HG03565 (cell line): ENCODE results near the gene ADAM19.

Experiments used
- ATAC-seq: cut with Tn5 transposase; IDR thresholded peaks from one replicate; pipeline ENCODE4 v1.9.1; 2021; ENCODE audit warnings: mild to moderate bottlenecking, moderate library complexity; ENCODE audit not compliant: unreplicated experiment

ADAM19 gene

DNA sequence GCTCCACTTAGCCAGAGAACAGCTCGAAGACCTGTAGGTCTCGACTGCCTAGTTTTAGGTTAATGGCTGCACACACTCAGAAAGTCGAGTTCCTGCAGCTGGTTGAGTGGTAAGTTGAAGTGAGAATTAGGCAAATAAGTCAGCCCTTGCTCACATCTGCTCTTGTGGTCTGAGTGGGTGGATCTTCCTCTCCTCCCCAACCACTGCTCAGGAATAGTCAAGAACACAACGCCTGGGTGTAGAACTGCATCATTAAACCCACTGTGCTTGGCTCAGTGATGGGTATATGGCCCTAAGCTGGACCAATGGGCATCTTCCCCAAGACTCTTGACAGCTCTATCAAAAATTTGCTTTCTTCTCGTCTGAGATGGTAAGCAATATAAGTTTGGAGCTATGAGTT, 20.9 kb upstream of the ADAM19 start:
- peak; percentile 74 for ATAC-seq

GRCh38 chr5:157594675-157595459, 19.3 kb upstream of the ADAM19 start:
- ATAC-seq: no peak

- ATAC-seq: no peak
These were observed 18.7 kb upstream of the ADAM19 start for GRCh38 chr5:157594257-157594656.

DNA sequence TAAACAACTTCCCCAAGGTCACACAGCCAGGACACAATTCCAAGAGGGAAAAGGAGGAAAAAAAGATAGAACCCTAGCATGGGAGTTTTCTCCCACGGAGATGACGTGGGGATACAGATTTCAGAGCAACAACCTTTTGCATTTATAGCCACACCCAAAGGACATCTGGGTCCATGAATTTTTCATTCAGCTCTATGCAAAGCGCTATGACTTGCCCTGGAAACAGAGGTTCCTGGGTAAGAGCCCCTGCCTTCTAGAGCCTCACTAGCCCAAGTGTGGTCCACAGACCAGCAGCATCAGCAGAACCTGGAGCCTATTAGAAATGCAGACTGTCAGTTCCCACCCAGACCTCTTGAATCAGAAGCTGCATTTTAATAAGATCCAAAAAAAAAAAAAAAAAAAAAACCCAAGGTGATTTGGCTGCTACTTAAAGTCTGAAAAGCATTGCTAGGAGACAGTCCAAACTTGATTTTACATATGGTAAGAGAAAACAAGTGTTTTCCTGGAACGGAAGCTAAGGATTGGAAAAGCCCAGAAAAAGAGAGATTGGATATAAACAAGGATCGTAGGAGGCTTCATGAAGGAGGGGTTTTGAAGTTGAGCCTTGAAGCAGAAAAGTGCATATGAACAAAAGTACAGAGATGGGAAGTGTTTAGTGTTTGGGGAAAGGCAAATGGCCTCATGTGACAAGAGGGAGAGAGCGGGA, 17.6 kb upstream of the ADAM19 start:
- ATAC-seq: no peak

DNA sequence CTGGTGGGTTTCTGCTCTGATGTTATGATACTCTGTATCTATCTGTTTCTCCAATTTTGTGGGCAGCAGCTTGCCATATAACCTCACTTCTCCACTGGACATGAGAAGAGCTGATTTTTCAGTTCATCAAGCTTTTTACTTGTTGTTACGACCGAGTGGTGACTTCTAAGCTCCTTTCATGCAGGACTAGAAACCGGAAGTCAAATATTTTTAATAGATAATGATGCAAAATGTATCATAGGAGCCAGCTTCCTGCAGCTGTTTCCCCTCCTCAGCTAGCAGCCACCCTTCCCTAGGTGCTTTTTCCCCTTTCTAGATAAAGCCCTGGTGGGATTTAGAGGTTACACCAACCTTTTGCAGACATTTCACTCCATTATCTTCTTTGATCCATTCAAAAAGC, 17.0 kb upstream of the ADAM19 start:
- ATAC-seq: no peak

DNA sequence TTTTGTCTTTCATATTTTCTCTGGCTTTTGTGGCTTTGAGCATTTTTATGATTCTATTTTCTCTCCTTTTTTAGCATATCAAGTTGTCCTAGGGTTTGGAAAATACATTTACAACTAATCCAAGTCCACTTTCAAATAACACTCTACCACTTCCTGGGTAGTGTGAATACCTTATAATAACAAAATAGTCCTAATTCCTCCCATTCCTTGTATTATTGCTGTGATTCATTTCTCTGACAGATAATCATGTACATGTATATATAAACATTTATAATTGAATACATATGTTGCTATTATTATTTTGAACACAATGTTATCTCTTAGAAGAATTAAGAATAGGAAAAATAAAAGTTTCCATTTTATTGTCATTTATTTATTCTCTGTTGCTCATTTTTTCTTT, 14.9 kb upstream of the ADAM19 start:
- no peak for ATAC-seq

- ATAC-seq: no peak
These were observed 9.1 kb upstream of the ADAM19 start for GRCh38 chr5:157584628-157585027.

- ATAC-seq: peak; percentile 69
These were observed 7.4 kb upstream of the ADAM19 start for GRCh38 chr5:157582731-157583620.

- ATAC-seq: no peak
These were observed 6.3 kb upstream of the ADAM19 start for GRCh38 chr5:157581901-157582300.

- ATAC-seq: no peak
These were observed 2.7 kb upstream of the ADAM19 start for GRCh38 chr5:157578079-157578780.

DNA sequence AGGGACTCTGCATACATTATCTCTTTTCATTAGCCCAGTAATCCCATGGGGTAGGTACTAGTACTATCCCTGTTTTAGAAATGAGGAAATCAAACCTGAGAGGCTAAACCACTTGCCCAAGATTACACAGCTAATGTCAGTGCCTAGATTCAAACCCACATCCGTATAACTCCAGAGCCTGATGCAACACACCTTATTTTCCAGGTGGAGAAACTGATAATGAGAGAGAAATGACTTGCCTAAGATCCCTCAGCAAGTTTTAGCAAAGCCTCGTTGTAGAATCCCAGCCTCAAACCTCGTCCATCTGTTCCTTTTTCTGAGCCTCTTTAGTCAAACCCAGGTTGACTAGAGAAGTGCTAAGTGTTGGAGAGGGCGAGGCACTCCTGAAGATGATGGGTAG, 1.1 kb upstream of the ADAM19 start:
- ATAC-seq: no peak

- no peak for ATAC-seq
These were observed 857 bp downstream of the ADAM19 start for GRCh38 chr5:157574456-157575380.

GRCh38 chr5:157571357-157571827, 4.2 kb downstream of the ADAM19 start:
- peak; percentile 92 for ATAC-seq

DNA sequence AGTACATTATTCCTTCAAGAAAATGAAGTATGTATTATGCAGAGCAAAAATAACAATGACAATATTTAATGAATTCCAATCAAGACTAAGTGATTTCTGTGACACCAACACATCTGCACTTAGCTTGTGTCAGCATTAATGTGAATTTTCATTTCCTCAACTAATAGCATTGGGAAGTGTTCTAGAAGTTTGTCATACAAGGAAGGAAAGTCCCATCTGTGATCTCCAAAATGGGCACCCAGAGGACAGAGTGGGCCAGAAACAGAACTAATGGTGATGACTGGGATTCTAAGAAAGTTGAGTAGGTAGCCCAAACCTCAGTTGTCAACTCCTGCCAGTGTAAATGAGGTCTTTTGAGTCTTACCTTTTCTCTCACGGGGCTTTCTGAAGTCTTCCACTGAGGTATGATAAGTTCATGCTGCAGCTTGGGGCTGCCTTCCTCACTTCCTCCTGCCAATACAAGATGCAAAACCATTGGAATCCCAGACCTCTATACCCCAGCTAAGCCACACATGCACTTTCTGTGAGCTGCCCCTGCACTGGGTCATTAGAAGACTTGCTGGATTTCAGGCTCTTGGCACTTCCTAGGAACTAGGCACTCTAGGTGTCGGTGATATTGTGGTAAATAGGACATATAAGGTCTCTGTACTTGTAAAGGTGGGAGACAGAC, 4.9 kb downstream of the ADAM19 start:
- ATAC-seq: no peak

DNA sequence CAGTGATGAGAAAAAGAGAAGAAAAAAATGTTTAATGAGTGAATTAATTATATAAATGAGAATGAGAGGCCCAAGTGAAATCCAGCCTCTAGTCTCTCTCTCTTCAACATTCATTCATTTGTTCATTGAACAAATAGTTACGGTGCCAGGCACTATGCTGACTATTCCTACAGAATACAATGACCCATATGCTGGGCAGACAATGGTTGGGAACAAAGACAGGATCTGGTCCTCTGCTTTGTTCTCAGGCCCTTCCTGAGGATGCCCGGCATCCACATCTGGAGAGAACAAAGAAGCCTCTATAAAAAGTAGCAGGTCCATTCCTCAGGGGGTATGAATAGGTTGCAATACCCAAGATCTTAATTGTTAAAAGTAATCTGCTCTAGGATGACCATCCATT, 6.9 kb downstream of the ADAM19 start:
- no peak for ATAC-seq

DNA sequence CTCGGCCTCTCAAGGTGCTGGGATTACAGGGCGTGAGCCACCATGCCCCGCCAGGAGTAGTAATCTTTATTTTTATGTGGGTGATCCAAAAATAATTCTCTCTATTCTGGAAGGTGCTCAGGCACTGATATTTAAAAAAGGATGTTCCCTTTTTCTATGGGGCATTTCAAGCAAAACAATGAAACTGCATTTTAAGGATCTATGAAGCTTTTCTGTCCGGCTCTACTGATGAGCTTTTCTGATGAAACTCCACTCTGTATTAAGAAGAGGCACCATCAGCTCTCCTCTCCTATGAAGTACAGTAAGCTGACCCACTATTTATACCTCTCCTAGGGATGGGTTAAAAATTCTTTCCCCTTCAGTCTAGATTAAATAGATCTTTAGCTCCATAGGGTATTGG, 7.4 kb downstream of the ADAM19 start:
- ATAC-seq: no peak

DNA sequence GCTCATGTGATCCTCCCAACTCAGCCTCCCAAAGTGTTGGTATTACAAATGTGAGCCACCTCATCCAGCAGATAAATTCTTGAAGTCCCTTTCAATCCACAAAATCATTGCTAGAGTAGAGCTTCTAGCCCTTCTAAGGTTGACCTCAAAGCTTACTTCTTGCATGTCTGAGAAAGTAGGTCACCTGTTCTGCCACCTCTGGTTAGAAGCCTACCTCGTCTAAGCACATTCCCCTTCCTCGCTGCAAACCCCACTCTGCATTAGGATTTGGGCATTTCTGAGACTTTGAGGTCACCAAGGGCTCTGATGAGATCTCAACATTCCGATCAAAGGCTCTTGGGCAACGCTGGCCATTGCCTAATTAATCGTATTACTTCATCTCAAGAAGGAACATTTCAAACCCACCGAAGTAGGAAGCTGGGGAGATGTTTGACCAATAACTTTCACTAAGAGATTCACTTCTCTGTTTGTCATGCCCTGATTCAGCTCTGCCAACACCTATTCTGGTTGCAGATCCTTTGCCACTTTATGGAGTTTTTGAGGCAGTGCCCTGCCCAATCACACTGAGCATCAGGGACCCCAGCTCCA, 8.6 kb downstream of the ADAM19 start:
- no peak for ATAC-seq

GRCh38 chr5:157563929-157564716, 11.5 kb downstream of the ADAM19 start:
- ATAC-seq: no peak
